NCI-H128 (cell line): ENCODE measurements around the gene ZSWIM9.
"Not testable (repeated sequence)": the region's sequence is repeated elsewhere in the genome, so short reads cannot be mapped to it uniquely, and the experiment has no call there.

Experiments used
- DNase-seq: peaks from one replicate; lab custom pipeline; 2025; ENCODE audit not compliant: unreplicated experiment; lab: John Stamatoyannopoulos, UW

ZSWIM9 gene

GRCh38 chr19:48210005-48210404 lies 39.5 kb downstream of the ZSWIM9 start:
- DNase-seq, result no peak

- no peak for DNase-seq
Measured at GRCh38 chr19:48213959-48214358, 43.5 kb downstream of the ZSWIM9 start.

DNA sequence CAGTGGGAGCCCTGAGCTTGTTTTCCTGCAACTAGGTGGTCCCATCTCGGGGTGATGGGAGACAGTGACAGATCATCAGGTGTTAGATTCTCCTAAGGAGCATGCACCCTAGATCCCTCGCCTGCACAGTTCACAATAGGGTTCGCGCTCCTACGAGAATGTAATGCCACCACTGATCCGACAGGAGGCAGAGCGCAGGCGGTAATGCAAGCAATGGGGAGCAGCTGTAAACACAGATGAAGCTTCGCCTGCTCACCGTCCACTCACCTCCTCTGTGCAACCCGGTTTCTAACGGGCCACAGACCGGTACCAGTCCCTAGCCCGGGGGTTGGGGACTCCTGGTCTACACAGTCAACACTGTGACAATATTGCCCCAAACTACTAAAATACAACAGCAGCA lies 46.5 kb downstream of the ZSWIM9 start:
- DNase-seq, result no peak

GRCh38 chr19:48218997-48219396 lies 48.5 kb downstream of the ZSWIM9 start:
- no peak for DNase-seq

DNA sequence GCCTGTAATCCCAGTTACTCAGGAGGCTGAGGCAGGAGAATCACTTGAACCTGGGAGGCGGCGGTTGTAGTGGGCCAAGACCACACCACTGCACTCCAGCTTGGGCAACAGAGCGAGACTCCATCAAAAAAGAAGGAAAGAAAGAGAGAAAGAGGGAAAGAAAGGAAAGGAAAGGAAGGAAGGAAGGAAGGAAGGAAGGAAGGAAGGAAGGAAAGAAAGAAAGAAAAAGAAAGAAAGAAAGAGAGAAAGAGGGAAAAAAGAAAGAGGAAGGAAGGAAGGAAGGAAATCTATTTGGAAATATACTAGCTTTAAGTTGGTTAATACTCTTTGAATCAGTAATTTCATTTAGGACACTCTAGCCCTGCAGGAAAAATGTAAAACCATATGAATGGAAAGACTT lies 50.3 kb downstream of the ZSWIM9 start:
- DNase-seq, result not testable (repeated sequence)

- DNase-seq, result no peak
Measured at GRCh38 chr19:48221628-48222027, 51.1 kb downstream of the ZSWIM9 start.

DNA sequence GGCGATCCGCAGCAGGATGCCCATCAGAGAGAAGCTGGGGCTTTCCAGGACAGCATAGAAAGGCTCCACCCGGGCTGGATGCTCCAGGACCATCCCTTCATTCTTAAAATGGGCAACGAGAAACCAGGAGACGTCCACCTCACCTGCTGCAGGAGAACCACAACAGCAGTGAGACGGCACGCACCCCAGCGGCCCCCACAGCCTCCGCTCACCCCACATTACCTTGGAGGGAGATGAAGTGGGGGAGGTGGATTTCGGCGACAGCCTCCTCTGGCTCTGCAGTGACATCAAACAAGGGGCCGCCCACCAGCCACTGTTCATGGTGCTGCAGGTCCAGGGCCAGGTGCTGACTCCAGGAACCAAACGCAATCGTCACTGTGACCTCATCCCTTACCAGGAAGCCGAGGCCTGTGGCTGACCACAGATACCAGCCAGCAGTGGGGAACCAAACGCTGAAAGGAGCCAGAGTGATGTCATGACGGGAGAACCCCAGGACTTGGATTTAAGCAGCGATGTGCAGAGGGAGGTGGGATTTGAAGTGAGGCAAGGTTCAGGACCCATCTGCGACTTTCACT lies 60.2 kb downstream of the ZSWIM9 start:
- DNase-seq, result no peak

DNA sequence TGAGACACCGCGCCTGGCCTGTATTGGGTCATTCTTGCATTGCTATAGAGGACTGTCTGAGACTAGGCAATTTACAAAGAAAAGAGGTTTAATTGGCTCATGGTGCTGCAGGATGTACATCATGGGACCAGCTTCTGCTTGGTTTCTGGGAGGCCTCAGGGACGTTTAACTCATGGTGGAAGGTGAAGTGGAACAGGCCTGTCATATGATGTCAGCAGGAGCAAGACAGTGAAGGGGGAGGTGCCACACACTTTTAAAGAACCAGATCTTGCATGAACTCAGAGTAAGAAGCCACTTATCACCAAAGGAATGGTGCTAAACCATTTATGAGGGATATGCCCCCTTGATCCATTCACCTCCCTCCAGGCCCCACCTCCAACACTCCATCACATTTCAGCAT lies 66.6 kb downstream of the ZSWIM9 start:
- DNase-seq, result no peak

DNA sequence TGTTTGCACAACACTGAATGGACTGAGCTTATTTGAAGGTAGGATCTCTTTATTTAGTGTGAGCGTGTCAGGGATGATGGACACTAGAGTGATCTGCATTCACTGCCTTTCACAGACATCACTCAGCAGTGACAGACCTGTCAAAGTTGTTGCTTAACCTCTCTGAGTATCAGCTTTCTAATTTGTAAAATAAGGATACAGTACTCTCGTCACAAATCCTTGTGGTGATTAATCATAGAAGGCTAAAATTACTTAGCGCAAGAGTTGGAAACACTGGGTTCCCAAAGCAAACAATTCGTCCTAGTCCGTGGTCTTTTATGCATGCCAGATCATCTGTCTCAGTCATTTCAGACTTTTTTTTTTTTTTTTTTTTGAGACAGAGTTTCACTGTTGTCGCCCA lies 68.6 kb downstream of the ZSWIM9 start:
- DNase-seq, result no peak

DNA sequence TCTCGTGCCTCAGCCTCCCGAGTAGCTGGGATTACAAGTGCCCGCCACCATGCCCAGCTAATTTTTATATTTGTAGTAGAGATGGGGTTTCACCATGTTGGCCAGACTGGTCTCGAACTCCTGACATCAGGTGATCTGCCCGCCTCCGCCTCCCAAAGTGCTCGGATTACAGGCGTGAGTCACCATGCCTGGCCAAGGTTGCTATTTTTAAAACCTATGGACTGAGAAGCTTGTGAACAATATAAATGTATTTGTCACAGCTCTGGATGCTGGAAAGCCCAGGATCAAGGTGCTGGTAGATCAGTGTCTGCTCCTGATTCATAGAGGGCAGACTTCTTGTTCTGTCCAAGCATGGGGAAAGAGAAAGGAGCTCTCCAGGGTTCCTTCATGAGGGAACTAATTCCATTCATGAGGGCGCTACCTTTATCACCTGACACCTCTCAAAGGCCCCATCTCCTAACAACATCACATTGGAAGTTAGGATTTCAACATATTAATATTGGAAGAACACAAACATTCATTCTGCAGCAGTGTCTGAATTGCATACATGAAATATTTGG lies 69.2 kb downstream of the ZSWIM9 start:
- no peak for DNase-seq

GRCh38 chr19:48241771-48242170 lies 71.3 kb downstream of the ZSWIM9 start:
- DNase-seq, result not testable (repeated sequence)

DNA sequence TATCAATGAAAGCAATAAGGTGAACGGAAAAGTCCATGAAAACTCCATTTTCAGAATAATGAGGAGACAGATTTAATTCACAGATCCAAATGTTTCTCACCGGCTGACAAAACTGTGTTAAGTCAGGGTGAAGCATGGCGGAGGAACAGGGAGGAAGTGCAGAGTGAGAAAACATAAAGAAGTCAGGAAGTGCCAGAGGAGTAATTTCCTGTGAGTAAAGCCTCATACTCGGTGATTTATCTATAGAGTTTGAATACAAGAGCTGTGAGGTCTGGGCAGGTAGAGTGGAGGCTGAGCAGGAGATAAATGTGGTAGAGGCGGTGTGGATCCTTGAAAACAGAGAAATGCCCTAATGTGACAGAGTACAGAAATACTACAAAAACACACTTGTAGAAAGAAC lies 73.8 kb downstream of the ZSWIM9 start:
- no peak for DNase-seq

DNA sequence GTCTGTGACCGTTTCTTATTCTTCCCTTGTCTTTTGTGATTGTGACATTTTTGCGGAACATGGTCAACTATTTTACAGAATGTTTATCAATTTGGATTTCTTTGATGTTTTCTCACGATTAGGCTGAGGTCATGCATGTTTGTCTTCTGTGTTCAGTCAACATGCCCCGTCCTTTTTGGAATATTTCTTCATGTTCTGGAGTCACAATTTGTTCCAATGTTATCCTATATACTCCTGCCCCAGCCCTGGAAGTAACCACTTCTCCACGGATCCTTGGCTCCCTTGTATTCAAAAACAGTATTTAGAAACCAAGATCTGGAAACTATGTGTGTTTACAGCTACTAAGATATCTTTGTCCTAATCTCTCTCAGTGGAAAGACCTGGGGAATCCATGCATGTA lies 75.6 kb downstream of the ZSWIM9 start:
- DNase-seq, result no peak

- DNase-seq, result no peak
Measured at GRCh38 chr19:48247212-48247611, 76.7 kb downstream of the ZSWIM9 start.
